HepG2 (cell line): Measurements from ENCODE around the gene LCE7A. TPM values are rescaled to one million over a fixed set of nuclear protein-coding genes. Genes with fewer than 3 reads are reported as not detected.

Experiments used
- ATAC-seq: fragments of 200-7000 bp; cut with Tn5 transposase; 3 replicates; pipeline ENCODE4 v1.9.1; 2020; ENCODE audit warnings: mild to moderate bottlenecking, moderate library complexity
- BruUV-seq: library from RNA; stranded (reverse); fragments of 400-500 nt; replicated peaks from 2 replicates; lab custom pipeline; 2021; lab: Mats Ljungman, UMichigan
- CTCF ChIA-PET: fragments of 300-600 bp; formaldehyde crosslinking; extraction: SDS; loops from one replicate; lab custom pipeline; 2021; ENCODE audit warnings: low total read pairs, inconsistent platforms, low intra/inter-chr PET ratio; lab: Yijun Ruan, JAX
- POLR2A ChIA-PET: fragments of 350-600 bp; sonication (Branson Sonifier 250); formaldehyde crosslinking; loops from one replicate; lab custom pipeline; 2020; ENCODE audit warnings: antibody characterized with exemption, inconsistent platforms; lab: Yijun Ruan, JAX
- DNase-seq: peaks from one replicate; pipeline ENCODE4 v3.0.0-alpha.2; 2015; ENCODE audit warnings: low spot score
- FAIRE-seq: peaks from 3 replicates; lab custom pipeline; 2011; peaks lifted over from hg19 to GRCh38; lab: Jason Lieb, UNC
- H2AFZ ChIP-seq: one replicate; pipeline ENCODE4 v1.6.1; 2011; ENCODE audit warnings: low read length, inconsistent platforms
- H3K27ac ChIP-seq: fragments of 300-600 bp; 3 replicates; pipeline ENCODE4 v1.8.0; 2011; ENCODE audit warnings: mixed run types, mild to moderate bottlenecking, mixed read lengths, low read length, inconsistent platforms; ENCODE audit not compliant: insufficient read depth; ENCODE audit errors: extremely low read length
- H3K27me3 ChIP-seq, 2 experiments: fragments of 200-600 bp in 1 of 2; 2 replicates in 1 of 2; 3 replicates in 1 of 2; pipeline versions ENCODE4 v1.6.0 to v1.8.0; 2011; ENCODE audit warnings: low read length in 2 of 2, mild to moderate bottlenecking in 2 of 2, moderate library complexity in 2 of 2, inconsistent platforms in 1 of 2; ENCODE audit not compliant: insufficient read depth in 2 of 2, control insufficient read depth in 1 of 2
- H3K36me3 ChIP-seq, 2 experiments: fragments of 200-600 bp in 1 of 2; replicated peaks in 1 of 2; 2 replicates in 1 of 2; 3 replicates in 1 of 2; pipeline versions ENCODE4 v1.5.1 to v1.8.0; 2011; ENCODE audit warnings: low read length in 2 of 2, inconsistent platforms in 1 of 2; ENCODE audit not compliant: insufficient read depth in 2 of 2, control insufficient read depth in 1 of 2
- H3K4me1 ChIP-seq: 2 replicates; pipeline ENCODE4 v1.5.1; 2012; ENCODE audit warnings: low read length, inconsistent platforms; ENCODE audit not compliant: insufficient read depth
- H3K4me2 ChIP-seq: 2 replicates; pipeline ENCODE4 v1.6.0; 2011; ENCODE audit warnings: low read depth, low read length, inconsistent platforms
- H3K4me3 ChIP-seq, 3 experiments: fragments of 200-600 bp in 1 of 3; sonication (generic), shearing (Covaris generic) in 1 of 3; replicated peaks in 1 of 3; 2 replicates each; pipeline ENCODE4 v1.5.1; 2011 to 2016; ENCODE audit warnings: low read length in 3 of 3, inconsistent platforms in 2 of 3, low read depth in 2 of 3, mild to moderate bottlenecking in 2 of 3, control low read depth in 1 of 3, mixed read lengths in 1 of 3; ENCODE audit not compliant: insufficient read depth in 1 of 3
- H3K79me2 ChIP-seq: one replicate; pipeline ENCODE4 v1.6.1; 2011; ENCODE audit warnings: low read length, inconsistent platforms; ENCODE audit not compliant: insufficient read depth
- H3K9ac ChIP-seq: 2 replicates; pipeline ENCODE4 v1.6.0; 2011; ENCODE audit warnings: mild to moderate bottlenecking, low read depth, low read length, inconsistent platforms; ENCODE audit not compliant: insufficient read depth
- H3K9me3 ChIP-seq: 2 replicates; pipeline ENCODE4 v1.5.1; 2012; ENCODE audit warnings: mild to moderate bottlenecking, low read length
- H4K20me1 ChIP-seq: 2 replicates; pipeline ENCODE4 v1.6.0; 2011; ENCODE audit warnings: inconsistent platforms, mild to moderate bottlenecking, low read length, moderate library complexity; ENCODE audit not compliant: insufficient read depth
- CAMTA2 ChIP-seq: sonication (generic); formaldehyde crosslinking; IDR thresholded peaks from 2 replicates; pipeline ENCODE4 v1.4.0; 2020; ENCODE audit warnings: mild to moderate bottlenecking, missing genetic modification reagents, borderline replicate concordance
- DDIT3 ChIP-seq: sonication (generic); formaldehyde crosslinking; IDR thresholded peaks from 2 replicates; pipeline ENCODE4 v1.4.0; 2020; ENCODE audit warnings: mild to moderate bottlenecking, missing genetic modification reagents
- ETV5 ChIP-seq: IDR thresholded peaks from 2 replicates; pipeline ENCODE4 v1.6.1; 2018; ENCODE audit warnings: missing biosample characterization, missing genetic modification reagents, inconsistent platforms, borderline replicate concordance
- EZH2 ChIP-seq: conservative IDR thresholded peaks from 2 replicates; pipeline ENCODE4 v1.6.1; 2012; ENCODE audit warnings: mild to moderate bottlenecking, low read depth, low read length, moderate library complexity
- HMGXB3 ChIP-seq: sonication (generic); formaldehyde crosslinking; IDR thresholded peaks from 2 replicates; pipeline ENCODE4 v1.4.0; 2020; ENCODE audit warnings: missing genetic modification reagents, borderline replicate concordance
- MAF1 ChIP-seq: sonication (generic); formaldehyde crosslinking; IDR thresholded peaks from 2 replicates; pipeline ENCODE4 v1.5.0; 2020; ENCODE audit warnings: missing genetic modification reagents, borderline replicate concordance
- MTA1 ChIP-seq: sonication (generic); formaldehyde crosslinking; IDR thresholded peaks from 2 replicates; pipeline ENCODE4 v1.4.0; 2020; ENCODE audit warnings: missing genetic modification reagents, mild to moderate bottlenecking, borderline replicate concordance
- MTA3 ChIP-seq: sonication (generic); formaldehyde crosslinking; IDR thresholded peaks from 2 replicates; pipeline ENCODE4 v1.4.0; 2020; ENCODE audit warnings: missing genetic modification reagents
- RBAK ChIP-seq: sonication (generic); formaldehyde crosslinking; IDR thresholded peaks from 2 replicates; pipeline ENCODE4 v1.5.1; 2020; ENCODE audit warnings: mild to moderate bottlenecking, missing genetic modification reagents
- RFX3 ChIP-seq: IDR thresholded peaks from 2 replicates; pipeline ENCODE4 v1.6.1; 2016; ENCODE audit warnings: missing biosample characterization, missing genetic modification reagents
- ZNF101 ChIP-seq: sonication (generic); formaldehyde crosslinking; IDR thresholded peaks from 2 replicates; pipeline ENCODE4 v1.4.0; 2020; ENCODE audit warnings: mild to moderate bottlenecking, low read depth, missing genetic modification reagents, borderline replicate concordance
- ZNF30 ChIP-seq: sonication (generic); formaldehyde crosslinking; IDR thresholded peaks from 2 replicates; pipeline ENCODE4 v1.5.0; 2020; ENCODE audit warnings: mild to moderate bottlenecking, missing genetic modification reagents
- ZNF589 ChIP-seq: sonication (generic); formaldehyde crosslinking; conservative IDR thresholded peaks from 2 replicates; pipeline ENCODE4 v1.8.0; 2022; ENCODE audit warnings: mild to moderate bottlenecking, moderate library complexity, missing genetic modification reagents
- ZNF660 ChIP-seq: sonication (generic); formaldehyde crosslinking; IDR thresholded peaks from 2 replicates; pipeline ENCODE4 v1.5.1; 2020; ENCODE audit warnings: mild to moderate bottlenecking, low read depth, missing genetic modification reagents, borderline replicate concordance
- ZNF772 ChIP-seq: sonication (generic); formaldehyde crosslinking; IDR thresholded peaks from 2 replicates; pipeline ENCODE4 v1.5.0; 2020; ENCODE audit warnings: mild to moderate bottlenecking, missing genetic modification reagents
- WGBS: methylation state at CpG from one replicate; pipeline ENCODE4 v1.1.6; 2017; ENCODE audit warnings: low lambda C conversion rate; 5-methylcytosine and 5-hydroxymethylcytosine counted together
- in situ Hi-C: cut with HindIII; loops from 2 replicates; pipeline ENCODE4 v1.10.0; 2017; ENCODE audit warnings: low pct_unique_long_range_greater_than_20kb; ENCODE audit not compliant: extremely low pct_ligation_motif_present
- intact Hi-C: fragments of 100-400 bp; cut with micrococcal nuclease; formaldehyde crosslinking; loops from one replicate; pipeline ENCODE4 v1.10.0; 2022; ENCODE audit not compliant: unreplicated experiment
- polyA plus RNA-seq, 8 experiments: library from polyadenylated mRNA; depleted of rRNA in 3 of 8; stranded (reverse) in 7 of 8; unstranded in 1 of 8; fragments of >200 nt; fragmentation: Illumina TruSeq in 4 of 8; extraction: Trizol in 4 of 8; gene quantifications; 2 replicates each; pipeline versions ENCODE4 v1.2.1 to v1.2.3, GENCODE V29; 2011 to 2016; ENCODE audit warnings: low read depth in 4 of 8, missing spikeins in 1 of 8, mixed read lengths in 1 of 8; ENCODE audit not compliant: insufficient read depth in 1 of 8
- total RNA-seq, 5 experiments: library from RNA; depleted of rRNA; stranded (reverse); fragments of >200 nt; fragmentation: Illumina TruSeq; extraction: Trizol; gene quantifications; 2 replicates each; pipeline ENCODE4 v1.2.3, GENCODE V29; 2016; ENCODE audit warnings: low read depth in 1 of 5

Gene LCE7A
- total and polyA plus RNA-seq, 2 of the 13 experiments (the other 11 are each of a cell fraction or from before 2014, with no cell fraction given) = not detected

GRCh38 chr1:152886085-152886484 is 26.3 kb downstream of the LCE7A start:
- H3K4me1 ChIP-seq = no peaks in the 10 kb centered on the region
- POLR2A ChIA-PET = no interaction called here
- CTCF ChIA-PET = no interaction called here
- no peak overlapping the region for H3K9ac ChIP-seq
- no peak overlapping the region for H3K27ac ChIP-seq
- TF ChIP-seq RFX3 (CRISPR knock-in tag) (no peak), RBAK (CRISPR knock-in tag) (no peak), ZNF30 (CRISPR knock-in tag) (no peak), ETV5 (CRISPR knock-in tag) (no peak), CAMTA2 (CRISPR knock-in tag) (no peak), ZNF101 (CRISPR knock-in tag) (no peak)
- TF ChIP-seq, all 625 proteins: peak for 0
- intact Hi-C loops = no loop called here
- FAIRE-seq (no peak), DNase-seq (no peak), ATAC-seq (no peak)
- no TSS peak for BruUV-seq
- H3K27me3 ChIP-seq = no peaks in the 10 kb centered on the region
- no peaks in the 10 kb centered on the region for H3K79me2 ChIP-seq
- in situ Hi-C loops = no loop called here
- no peaks in the 10 kb centered on the region for H3K36me3 ChIP-seq
- no peak overlapping the region for H3K4me3 ChIP-seq
- no peaks in the 10 kb centered on the region for H3K9me3 ChIP-seq
- no peak overlapping the region for H2AFZ ChIP-seq
- no peaks in the 10 kb centered on the region for H4K20me1 ChIP-seq
- H3K4me2 ChIP-seq = no peak overlapping the region
- WGBS = 0% methylated on average over 3 of the region's 3 CpGs

GRCh38 chr1:152886758-152887409 is 27.1 kb downstream of the LCE7A start:
- Histone ChIP-seq H3K4me2 (no peak overlapping the region), H4K20me1 (no peaks in the 10 kb centered on the region), H3K4me1 (no peaks in the 10 kb centered on the region), H3K79me2 (no peaks in the 10 kb centered on the region), H3K27ac (no peak overlapping the region), H3K9me3 (no peaks in the 10 kb centered on the region), H3K36me3 (no peaks in the 10 kb centered on the region), H3K9ac (no peak overlapping the region), H2AFZ (no peak overlapping the region), H3K4me3 (no peak overlapping the region), H3K27me3 (no peaks in the 10 kb centered on the region)
- BruUV-seq = no TSS peak
- in situ Hi-C loops = no loop called here
- DNase-seq = no peak
- ChIA-PET CTCF (no interaction called here), POLR2A (no interaction called here)
- no peak for ATAC-seq
- intact Hi-C loops = no loop called here
- 7% methylated on average over 4 of the region's 8 CpGs for WGBS
- no peak for FAIRE-seq
- TF ChIP-seq EZH2 (no peak), ZNF772 (no peak), ZNF589 (CRISPR knock-in tag) (no peak), DDIT3 (CRISPR knock-in tag) (no peak), MAF1 (CRISPR knock-in tag) (no peak), MTA3 (CRISPR knock-in tag) (no peak), ZNF660 (CRISPR knock-in tag) (no peak), MTA1 (CRISPR knock-in tag) (no peak), HMGXB3 (no peak)
